Stimulated activated CD4-positive, alpha-beta T cell treated with anti-CD3 and anti-CD28 coated beads, TNF-alpha, amount 100 ng/mL, for 4 hours (primary cell): Measurements from ENCODE around the gene SDC4.

Experiments
- DNase-seq, 3 experiments: peaks; one replicate each; pipeline ENCODE4 v3.0.0-alpha.2; 2020; ENCODE audit warnings: low read depth in 3 of 3

SDC4 gene

DNA sequence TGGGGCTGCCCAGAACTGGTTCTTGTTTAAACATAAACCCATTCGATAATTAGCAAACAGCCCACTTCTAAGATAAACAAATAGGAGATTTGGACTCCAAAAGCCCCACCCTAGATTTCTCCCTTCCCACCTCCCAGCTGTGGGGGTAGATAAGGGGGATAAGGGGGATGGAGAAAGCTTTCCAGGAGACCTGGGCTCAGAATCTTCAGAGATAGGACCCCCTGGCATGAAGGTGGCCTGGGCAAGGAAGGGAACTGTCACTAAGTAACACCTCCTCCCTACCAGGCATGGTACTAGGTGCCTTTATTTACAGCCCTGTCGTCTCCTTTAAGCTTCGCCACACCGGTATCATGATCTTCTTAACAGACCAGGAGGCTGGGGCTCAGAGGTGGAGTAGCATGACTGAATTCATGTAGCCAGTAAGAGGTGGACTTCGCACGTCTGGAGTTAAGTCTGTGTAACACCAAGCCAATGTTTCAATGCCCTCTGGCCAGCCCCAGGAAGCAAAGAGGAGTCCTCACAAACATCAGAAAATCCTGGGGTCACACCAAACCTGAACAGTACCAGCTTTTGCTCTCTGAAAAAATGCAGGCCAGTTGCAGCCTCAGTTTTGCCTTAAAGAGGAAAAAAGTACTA, 4.6 kb downstream of the SDC4 start:
- no peak for DNase-seq

GRCh38 chr20:45342855-45343531, 5.2 kb downstream of the SDC4 start:
- DNase-seq = no peak

DNA sequence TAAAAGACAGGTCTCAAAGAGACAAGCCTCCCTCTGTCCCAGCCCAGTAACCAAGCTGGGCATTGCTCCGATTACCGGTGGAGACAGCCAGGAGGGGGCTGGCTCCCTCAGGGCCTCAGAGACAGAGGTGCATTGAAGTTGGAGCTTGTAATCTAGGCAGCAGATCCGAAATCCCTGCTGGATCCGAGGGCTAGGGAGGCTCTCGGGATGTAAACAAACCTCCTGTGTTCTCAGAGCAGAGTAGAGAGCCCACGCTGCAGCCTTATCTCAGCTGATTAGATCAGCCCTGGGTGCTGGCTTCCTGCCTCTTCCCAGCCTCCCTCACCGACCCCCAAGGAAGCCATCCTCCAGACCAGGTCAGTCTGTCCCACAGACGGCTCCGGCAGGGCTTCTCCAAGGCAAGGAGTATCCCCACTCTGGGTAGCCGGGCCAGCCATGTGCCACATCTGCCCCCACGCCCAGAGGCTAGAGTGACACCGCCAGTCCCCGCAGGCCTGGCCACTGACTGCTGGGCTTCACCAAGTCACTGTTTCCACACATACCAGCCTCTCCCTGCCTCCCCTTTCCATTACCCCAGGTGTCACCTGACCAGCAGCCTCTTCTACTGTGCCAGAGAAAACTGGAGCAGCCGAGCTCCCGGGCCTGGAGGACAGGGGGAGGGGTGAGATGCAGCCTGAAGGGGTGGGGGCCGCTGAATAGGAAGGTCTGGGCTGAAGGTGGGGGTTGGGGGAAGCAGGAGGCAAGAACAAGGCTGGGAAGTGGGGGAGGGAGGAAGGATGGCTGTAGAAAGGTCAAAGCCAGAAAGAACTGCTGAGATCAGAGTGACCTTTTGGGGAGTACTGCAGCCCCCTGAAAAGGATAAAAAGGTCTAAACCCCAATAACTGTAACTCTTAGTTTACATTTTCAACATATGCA, 6.0 kb downstream of the SDC4 start:
- DNase-seq = no peak

DNA sequence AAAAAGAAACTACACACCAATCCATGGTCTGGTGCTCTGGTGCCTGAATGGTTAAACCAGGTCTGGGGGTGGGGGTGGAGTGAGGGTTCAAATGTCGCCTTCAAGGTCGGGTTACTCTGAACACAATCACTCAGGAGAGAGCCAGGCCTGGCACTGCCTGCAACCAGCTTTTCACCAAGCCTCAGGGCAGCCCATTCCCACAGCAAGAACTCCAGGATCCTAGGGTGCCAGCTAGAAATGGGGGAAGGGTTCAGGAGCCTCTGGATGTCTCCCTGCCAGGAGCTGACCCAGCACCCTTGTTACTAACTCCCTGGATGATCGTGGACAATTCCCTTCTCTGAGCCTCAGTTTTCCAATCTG, 6.7 kb downstream of the SDC4 start:
- DNase-seq = no peak

GRCh38 chr20:45340951-45341350, 7.3 kb downstream of the SDC4 start:
- DNase-seq = no peak

DNA sequence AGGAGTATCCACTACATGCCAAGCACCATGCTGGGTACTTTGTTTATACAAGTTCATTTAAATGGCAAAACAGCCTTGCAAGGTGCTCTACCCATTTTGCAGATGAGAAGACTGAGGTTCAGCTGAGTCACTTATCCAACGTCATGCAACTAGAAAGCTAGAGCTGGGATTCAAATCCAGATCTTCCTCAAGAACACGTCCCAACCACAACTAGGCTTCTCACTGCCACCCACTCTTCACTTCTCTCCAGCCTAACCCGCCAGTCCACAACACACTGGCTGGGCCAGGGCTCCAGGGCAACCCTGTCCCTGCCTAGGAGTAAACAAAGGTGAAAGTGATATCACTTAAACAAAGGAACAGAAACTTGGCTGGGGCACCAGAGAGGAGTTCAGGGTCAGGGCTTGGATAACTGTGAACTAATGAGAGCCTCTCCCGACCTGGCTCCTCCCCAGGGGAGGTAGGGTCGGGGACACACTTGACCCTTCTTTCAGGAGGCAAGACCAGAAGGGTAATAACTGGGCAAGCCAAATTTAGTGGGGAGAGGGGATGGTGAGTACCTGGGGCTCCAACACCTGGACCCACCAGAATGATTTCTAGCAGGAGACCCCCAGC, 7.9 kb downstream of the SDC4 start:
- DNase-seq = no peak

DNA sequence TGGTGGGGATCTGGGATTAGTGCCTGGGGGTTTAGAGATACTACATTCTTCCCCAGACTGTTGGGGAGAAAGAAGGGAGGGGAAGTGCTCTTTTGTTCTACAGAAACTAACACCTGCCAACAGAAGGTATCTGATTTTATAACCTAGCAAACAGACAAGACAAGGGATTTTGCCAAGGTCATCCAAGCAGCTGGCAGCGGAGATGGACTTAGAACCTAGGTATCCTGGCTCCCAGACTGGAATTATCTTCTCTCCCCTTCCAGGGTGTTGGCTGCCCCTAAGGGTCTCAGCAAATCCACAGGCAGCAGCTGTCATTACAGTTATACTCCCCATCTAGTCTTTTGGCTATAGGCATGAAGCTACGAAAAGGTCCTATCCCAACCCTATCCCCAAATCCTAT, 8.4 kb downstream of the SDC4 start:
- no peak for DNase-seq

GRCh38 chr20:45339084-45339483, 9.1 kb downstream of the SDC4 start:
- no peak for DNase-seq

DNA sequence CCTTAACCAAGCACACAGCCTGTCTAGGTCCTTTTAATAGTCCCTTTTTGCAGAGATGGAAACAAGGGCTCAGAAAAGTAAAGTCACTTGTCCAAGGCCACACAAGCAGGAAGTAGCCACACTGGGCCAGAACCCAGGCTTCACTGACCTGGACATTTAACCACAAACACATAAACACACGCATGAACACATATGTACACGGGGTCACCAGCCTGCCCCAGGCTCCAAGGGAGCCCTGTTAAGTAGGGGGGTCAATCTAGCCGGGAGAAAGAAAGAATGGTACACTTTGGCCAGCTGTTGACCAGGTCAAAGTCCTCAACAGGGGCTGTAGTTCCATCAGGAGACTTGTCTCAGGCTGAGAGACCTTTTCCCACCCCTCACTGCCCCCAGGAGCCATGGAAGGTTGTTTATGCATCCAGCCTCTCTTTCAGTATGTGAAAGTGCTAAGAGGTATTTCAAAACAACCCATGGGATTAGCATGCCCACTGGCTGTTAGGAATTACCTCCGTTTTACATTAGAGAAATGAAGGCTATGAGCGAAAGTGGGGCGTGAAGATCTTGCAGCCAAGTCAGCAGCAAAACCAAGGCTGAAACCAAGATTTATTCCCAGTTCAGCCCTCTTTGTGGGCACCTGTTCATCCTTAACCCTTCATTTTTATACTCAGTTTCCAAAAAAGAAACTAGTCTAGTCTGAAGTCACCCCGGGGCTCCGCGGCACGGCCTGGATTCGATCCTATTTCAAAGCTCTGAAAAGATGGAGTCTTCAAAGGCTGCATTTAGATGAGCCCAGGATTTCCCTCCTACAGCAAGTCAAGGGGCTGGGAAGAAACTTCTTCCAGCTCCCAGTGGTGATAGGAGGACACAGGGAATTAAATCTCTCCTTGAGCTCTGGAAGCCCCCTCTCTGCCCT, 9.8 kb downstream of the SDC4 start:
- no peak for DNase-seq

DNA sequence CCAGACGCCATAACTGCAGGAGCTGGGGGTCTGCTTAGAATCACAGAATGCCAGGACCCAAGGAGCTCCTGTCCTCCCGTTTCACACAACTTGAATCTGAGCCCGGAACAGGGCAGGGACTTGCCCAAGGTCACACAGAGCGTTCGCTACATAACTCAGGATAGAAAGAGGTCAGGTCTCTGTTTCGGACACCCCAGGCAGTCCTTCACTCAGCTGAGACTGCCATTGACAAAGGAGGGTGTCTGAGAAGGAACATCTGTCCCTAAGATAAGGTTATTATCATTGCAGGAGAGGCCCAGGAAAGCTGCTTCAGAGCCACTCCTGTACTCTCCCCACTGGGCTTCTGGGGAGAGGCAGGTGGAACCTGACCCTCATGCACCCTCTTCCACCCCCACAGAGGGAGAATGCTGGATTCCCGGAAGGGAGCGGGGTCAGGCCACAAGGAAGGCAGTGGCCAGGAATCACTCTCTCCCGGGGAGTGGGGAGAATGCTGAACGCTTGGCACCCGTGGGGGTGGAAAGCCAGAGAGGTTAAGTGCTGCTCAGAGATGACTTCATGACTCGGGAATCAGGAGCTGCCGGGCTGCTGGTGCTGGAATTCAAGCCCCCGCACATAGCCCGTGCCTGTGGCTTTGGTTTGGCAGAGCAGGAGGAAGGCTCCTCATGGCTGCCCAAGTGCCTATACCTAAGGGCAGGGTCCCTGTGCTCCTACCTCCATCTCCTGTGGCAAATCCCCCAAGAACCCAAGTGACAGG, 10.7 kb downstream of the SDC4 start:
- DNase-seq = no peak

DNA sequence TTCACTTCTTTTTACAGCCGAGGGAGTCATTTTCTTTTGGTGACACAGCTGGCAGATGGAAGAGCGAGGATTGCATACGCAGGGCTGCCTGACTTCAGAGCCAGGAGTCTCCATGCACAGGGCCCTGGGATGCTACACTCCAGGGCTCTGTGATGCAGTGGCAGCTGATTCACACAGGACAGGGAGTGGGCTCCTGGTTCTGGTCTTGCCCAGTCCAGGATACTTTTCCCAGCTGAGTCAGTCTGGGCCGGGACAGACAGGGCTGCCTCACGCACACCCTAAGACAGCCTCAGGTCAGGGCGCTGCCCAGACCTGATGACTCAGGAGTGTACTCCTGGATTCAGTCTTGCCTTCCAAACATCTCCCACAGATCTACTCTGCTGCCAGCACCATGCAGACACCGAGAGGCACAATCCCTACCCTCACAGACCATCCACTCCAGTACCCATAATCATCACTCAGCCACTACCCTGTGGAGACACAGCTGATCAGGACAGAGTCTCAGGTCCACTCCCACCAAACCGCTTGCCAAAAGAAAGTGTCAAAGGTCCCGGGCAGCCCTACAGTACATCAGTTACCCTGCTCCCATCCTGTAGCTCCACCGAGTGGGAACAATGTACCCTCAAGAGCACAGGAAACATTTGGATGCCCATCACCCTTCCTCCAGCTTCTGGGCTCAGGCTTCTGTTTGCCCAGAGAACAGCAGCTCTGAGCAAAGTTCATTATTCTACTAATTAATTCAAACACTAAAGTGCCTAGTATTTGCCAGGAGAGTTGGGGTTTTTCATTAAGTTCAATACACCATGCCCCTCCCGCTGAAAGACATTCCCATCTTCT, 11.5 kb downstream of the SDC4 start:
- no peak for DNase-seq

- DNase-seq = no peak
Observed at GRCh38 chr20:45330476-45330875, 17.7 kb downstream of the SDC4 start.

- DNase-seq = no peak
Observed at GRCh38 chr20:45329497-45330319, 18.5 kb downstream of the SDC4 start.

- no peak for DNase-seq
Observed at GRCh38 chr20:45328451-45328850, 19.8 kb downstream of the SDC4 start.

DNA sequence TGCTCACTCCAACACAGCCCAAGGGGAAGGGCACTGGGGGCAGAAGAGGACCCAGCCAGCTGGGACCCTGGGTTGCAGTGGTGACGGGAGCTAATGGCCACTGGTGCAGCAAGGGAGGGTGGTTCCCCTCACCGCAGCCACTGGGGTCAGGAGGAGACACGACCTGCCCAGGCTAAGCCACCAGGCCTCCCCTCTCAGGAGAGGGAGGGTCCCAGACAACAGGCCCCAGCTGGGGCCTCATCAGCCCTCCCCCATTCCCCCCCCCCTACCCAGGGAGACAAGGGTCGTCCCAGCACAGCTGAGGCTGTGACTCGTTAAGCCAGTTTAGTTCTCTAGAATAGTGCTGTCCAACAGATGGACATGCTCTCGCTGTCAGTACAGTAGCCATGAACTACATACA, 22.9 kb downstream of the SDC4 start:
- DNase-seq = no peak

DNA sequence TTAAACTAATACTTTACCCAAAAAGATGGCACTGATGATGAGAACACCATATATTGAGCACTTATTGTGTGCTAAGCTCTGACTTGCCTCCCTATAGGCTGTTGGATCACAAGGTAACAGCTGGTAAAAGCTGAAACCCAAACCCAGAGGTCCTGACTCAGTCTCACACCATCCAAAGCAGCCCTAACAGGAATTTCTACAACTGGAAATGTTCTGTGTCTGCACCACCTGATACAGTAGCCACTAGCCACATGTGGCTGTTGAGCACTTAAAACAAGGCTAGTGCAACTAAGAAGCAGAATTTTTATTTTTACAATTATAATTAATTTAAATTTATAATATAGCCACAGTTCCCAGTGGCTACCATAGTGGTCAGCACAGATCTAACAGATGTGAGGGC, 24.5 kb downstream of the SDC4 start:
- no peak for DNase-seq

DNA sequence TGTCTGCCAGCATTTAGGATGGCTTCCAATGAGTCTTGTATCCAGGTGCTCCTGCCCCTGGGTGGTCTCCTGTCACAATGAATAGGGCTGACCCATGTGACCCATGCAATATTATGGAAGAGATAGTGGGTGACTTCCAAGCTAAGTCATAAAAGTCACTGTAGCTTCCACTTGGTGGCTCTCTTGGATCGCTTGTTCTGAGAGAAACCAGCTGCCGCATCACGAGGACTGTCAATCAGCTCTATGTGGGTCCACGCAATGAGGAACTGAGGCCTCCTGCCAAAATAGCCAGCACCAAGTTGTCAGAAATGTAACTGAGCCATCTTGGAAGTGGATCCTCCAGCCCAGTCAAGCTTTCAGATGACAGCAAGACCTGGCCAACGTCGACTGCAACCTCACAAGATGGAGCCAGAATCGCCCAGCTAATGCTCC, 25.3 kb downstream of the SDC4 start:
- no peak for DNase-seq

- no peak for DNase-seq
Observed at GRCh38 chr20:45320948-45321595, 27.2 kb downstream of the SDC4 start.
